Epithelial cell of esophagus (primary cell): ENCODE results near the gene FHOD3.

Experiments used
- DNase-seq: peaks from one replicate; pipeline ENCODE4 v3.0.0; 2010; ENCODE audit warnings: low read depth
- H3K4me3 ChIP-seq: 2 replicates; pipeline ENCODE4 v1.5.1; 2011; ENCODE audit warnings: mild to moderate bottlenecking, low read length, control low read depth
- CTCF ChIP-seq: IDR thresholded peaks from 2 replicates; pipeline ENCODE4 v1.5.1; 2011; ENCODE audit warnings: low read depth, mild to moderate bottlenecking, low read length, control low read depth, inconsistent platforms; ENCODE audit not compliant: insufficient read depth; ENCODE audit errors: missing control alignments

FHOD3 gene

GRCh38 chr18:36326771-36327170 is 29.3 kb downstream of the FHOD3 start:
- no peak for DNase-seq
- no peak for TF ChIP-seq CTCF
- H3K4me3 ChIP-seq: no peak overlapping the region

DNA sequence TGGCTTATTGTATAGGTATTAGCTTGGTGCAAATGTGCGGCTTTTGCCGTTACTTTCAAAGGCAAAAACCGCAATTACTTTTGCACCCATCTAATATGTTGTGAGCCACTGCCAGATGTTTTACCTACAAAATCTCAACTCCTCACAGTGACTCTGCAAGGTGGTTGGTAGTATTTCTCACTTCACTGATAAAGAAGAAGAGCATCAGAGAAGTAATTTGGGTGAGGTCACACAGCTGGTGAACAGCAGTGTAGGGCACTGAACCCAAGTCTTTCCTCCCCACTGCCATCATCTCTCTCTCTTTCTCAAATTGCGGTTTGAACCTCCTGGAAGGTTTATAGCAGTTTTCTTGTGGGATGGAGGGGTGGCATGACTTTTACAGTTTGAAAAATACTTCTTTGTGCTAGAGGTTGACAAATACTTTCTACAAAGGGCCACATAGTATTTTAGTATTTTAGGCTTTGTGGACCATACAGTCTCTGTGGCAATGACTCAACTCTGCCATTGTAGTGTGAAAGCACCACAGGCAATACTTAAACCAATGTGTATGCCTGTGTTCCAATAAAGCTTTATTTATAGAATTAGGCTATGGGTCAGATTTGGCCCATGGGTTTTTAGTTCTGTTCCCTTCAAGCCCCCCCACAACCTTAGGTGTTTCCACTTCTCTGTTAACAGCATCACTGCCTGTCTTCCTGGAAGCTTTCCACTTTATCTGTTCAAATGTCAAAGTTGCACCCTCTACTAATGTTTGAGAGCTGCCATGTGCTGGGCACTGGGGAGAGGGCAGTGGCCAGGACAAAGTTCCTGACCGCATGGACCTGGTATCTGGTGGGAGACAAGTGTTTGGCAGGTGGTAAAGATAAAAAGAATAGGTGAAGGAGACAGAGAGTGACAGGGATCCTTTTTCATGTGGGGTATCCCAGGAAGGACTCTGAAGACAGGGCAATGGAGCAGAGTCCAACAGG is 30.1 kb downstream of the FHOD3 start:
- no peak overlapping the region for H3K4me3 ChIP-seq
- DNase-seq: no peak
- no peak for TF ChIP-seq CTCF

- H3K4me3 ChIP-seq: no peak overlapping the region
- DNase-seq: no peak
- no peak for TF ChIP-seq CTCF
Observed at GRCh38 chr18:36328385-36328858, 30.9 kb downstream of the FHOD3 start.

DNA sequence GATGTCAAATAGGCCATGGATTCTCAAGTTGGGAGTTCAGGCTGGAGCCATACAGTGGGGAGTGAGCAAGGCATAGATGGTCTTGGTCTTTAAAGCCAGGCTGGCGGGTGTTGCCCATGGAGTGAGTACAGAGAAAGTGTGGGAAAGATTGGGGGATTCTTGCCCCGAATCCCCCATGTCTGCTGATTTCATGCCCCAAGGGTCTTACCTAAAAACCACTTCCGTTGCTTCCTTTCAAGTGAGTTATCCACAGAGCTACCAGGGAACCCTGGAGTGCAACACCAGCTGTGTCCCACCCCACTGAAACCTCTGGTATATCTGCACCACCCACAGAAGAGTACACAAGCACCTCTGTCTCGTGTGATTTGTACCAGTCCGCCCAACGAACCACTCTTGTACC is 31.4 kb downstream of the FHOD3 start:
- TF ChIP-seq CTCF: no peak
- DNase-seq: no peak
- H3K4me3 ChIP-seq: no peak overlapping the region

DNA sequence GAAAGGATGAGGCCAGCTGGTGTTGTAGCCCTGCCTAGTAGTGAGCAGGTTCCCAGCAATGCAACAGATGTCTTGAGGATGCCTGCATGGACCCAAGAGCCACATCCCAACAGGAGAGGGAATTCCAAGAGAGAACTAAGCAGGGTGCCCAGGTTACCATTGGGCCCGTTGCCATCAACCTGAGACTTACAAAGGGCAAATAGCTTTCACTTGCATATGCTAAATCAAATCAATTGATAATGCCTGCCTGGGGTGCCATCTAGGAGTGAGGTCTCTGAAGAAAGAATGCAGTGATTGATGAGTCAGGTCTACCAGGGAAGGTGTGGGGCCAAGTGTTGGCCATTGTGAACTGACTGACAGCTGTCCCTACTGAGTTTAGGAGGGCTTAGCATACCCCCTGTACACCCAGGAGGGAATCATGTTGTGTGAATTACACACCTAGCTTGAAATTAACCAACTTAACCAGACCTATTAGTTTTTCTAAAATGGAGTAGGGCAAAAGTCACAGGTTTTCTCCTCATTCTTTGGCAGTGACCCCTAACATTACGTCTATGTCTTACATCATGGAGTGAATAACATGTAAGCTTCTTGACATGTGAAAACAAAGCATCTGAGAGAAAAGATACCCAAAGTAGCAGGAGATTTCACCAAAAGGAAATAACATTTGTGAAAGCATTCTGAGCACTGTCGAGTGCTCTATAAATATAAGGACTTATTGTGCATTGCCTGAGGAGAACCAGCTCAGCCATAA is 32.3 kb downstream of the FHOD3 start:
- no peak for TF ChIP-seq CTCF
- H3K4me3 ChIP-seq: no peak overlapping the region
- no peak for DNase-seq

DNA sequence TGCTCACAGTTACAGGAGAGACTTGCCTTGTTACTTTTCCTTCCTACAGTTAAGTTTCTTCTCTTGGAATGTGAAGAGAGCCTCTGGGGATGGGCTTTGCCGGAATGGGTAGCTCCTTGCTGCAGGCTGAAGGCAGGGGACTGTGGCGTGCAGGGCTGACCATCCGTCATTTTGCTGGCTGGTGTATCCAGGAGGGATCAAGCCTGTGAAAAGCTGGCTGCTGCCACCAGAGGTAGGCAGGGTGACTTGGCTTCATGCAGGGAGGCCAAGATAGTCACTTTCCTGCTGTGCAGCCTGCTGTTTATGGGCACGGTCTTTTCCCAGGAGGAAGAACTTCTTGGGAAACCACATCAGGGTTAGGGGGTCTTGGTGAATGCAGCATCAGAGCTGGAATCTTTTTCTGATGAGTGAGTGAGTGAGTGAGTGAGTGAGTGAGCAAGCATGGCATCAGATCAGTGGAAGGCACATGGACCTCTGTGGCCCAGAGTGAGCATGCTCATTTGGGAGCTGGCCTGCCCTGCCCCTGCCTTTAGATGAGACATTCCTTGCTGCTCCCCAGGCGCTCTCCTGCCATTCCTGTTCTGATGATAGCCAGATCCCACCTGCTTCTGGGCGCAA is 33.0 kb downstream of the FHOD3 start:
- peak; percentile 51 for DNase-seq
- no peak overlapping the region for H3K4me3 ChIP-seq
- TF ChIP-seq CTCF: no peak
